ENCODE results near the gene PRR13.
"Not testable (repeated sequence)": the region's sequence is repeated elsewhere in the genome, so short reads cannot be mapped to it uniquely, and the experiment has no call there.

The PRR13 gene

GRCh38 chr12:53439582-53439981 is 2.0 kb upstream of the PRR13 start:
- DNase-seq (ENCODE audit: low spot score), result not testable (repeated sequence)

- no peak for DNase-seq (ENCODE audit: low spot score)
Observed at GRCh38 chr12:53443955-53444354, 2.4 kb downstream of the PRR13 start.

GRCh38 chr12:53444593-53445325 is 3.2 kb downstream of the PRR13 start:
- DNase-seq (ENCODE audit: low spot score), result not testable (repeated sequence)

GRCh38 chr12:53450936-53451335 is 9.4 kb downstream of the PRR13 start:
- DNase-seq (ENCODE audit: low spot score), result no peak

- DNase-seq (ENCODE audit: low spot score), result peak; percentile 96
Observed at GRCh38 chr12:53451661-53452158, 10.2 kb downstream of the PRR13 start, which contains the start of gene PCBP2. PCBP2 (plus strand) TSS chr12:53452102; CDS start chr12:53454801, 2,699 bp downstream.

GRCh38 chr12:53452159-53453077 is 10.9 kb downstream of the PRR13 start:
- peak; percentile 57 for DNase-seq (ENCODE audit: low spot score)

GRCh38 chr12:53453953-53454640 is 12.6 kb downstream of the PRR13 start:
- DNase-seq (ENCODE audit: low spot score), result no peak

- no peak for DNase-seq (ENCODE audit: low spot score)
Observed at GRCh38 chr12:53454707-53455106, 13.2 kb downstream of the PRR13 start.

GRCh38 chr12:53456654-53457366 is 15.3 kb downstream of the PRR13 start:
- no peak for DNase-seq (ENCODE audit: low spot score)

- no peak for DNase-seq (ENCODE audit: low spot score)
Observed at GRCh38 chr12:53459097-53459496, 17.6 kb downstream of the PRR13 start.

- no peak for DNase-seq (ENCODE audit: low spot score)
Observed at GRCh38 chr12:53461059-53461458, 19.5 kb downstream of the PRR13 start.

GRCh38 chr12:53461591-53461990 is 20.1 kb downstream of the PRR13 start:
- DNase-seq (ENCODE audit: low spot score), result no peak

GRCh38 chr12:53462935-53463334 is 21.4 kb downstream of the PRR13 start:
- DNase-seq (ENCODE audit: low spot score), result no peak

GRCh38 chr12:53463802-53464560 is 22.4 kb downstream of the PRR13 start:
- DNase-seq (ENCODE audit: low spot score), result no peak

- DNase-seq (ENCODE audit: low spot score), result no peak
Observed at GRCh38 chr12:53464685-53465418, 23.3 kb downstream of the PRR13 start.

GRCh38 chr12:53465679-53466078 is 24.1 kb downstream of the PRR13 start:
- no peak for DNase-seq (ENCODE audit: low spot score)

GRCh38 chr12:53466640-53467039 is 25.1 kb downstream of the PRR13 start:
- no peak for DNase-seq (ENCODE audit: low spot score)

- no peak for DNase-seq (ENCODE audit: low spot score)
Observed at GRCh38 chr12:53467082-53467481, 25.5 kb downstream of the PRR13 start.

- no peak for DNase-seq (ENCODE audit: low spot score)
Observed at GRCh38 chr12:53467880-53468279, 26.3 kb downstream of the PRR13 start.

GRCh38 chr12:53468282-53468681 is 26.7 kb downstream of the PRR13 start:
- DNase-seq (ENCODE audit: low spot score), result no peak

Measured in HuH-7 (cell line).